ENCODE measurements around the gene FOCAD.
"Not testable (repeated sequence)": the region's sequence is repeated elsewhere in the genome, so short reads cannot be mapped to it uniquely, and the experiment has no call there.

The FOCAD gene

DNA sequence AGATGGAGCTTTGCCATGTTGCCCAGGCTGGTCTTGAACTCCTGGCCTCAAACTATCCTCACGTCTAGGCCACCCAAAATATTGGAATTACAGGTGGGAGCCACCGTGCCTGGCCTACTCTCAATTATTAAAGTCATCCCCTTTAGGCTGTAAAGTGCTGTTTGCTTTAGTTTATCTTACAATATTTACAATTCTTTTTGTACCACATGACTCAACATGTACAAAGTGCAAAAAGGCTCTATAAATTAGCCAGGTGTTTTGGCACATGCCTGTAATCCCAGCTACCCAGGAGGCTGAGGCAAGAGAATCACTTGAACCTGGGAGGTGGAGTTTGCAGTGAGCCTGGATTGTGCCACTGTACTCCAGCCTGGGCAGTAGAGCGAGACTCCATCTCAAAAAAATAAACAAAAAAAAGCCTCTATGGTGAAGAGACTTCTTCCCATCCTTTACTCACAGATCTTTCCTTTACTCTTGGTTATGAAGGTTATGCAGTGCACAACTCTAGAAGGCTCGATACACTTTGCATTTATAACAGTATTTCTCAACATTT lies 33.2 kb upstream of the FOCAD start:
- H3K9me3 ChIP-seq (ENCODE audit: control insufficient read depth, insufficient read depth, low read length): no peaks in the 10 kb centered on the region
- H3K79me2 ChIP-seq (ENCODE audit: control insufficient read depth, low read length): no peaks in the 10 kb centered on the region
- H3K4me1 ChIP-seq (ENCODE audit: control insufficient read depth, low read length): no peaks in the 10 kb centered on the region
- no peaks in the 10 kb centered on the region for H3K36me3 ChIP-seq (ENCODE audit: control insufficient read depth, low read length)
- H3K27ac ChIP-seq (ENCODE audit: low read depth, low read length): no peak overlapping the region
- H3K4me2 ChIP-seq (ENCODE audit: low read length): no peak overlapping the region
- H3K9me2 ChIP-seq (replicated peaks; ENCODE audit: control insufficient read depth, low read length): no peaks in the 10 kb centered on the region
- no peaks in the 10 kb centered on the region for H3F3A ChIP-seq (ENCODE audit: control insufficient read depth, insufficient read depth)
- peaks cover 9% of the 10 kb centered on the region for H3K27me3 ChIP-seq (ENCODE audit: control insufficient read depth, low read length)
- H3K4me3 ChIP-seq (ENCODE audit: low read length): no peak overlapping the region
- no peaks in the 10 kb centered on the region for H4K20me1 ChIP-seq (ENCODE audit: control insufficient read depth, insufficient read depth, low read depth, low read length)
- TF ChIP-seq EZH2phosphoT487 (IDR thresholded peaks at IDR 0.05; ENCODE audit: borderline replicate concordance, low read length): no peak
- TF ChIP-seq, protein P1, sequence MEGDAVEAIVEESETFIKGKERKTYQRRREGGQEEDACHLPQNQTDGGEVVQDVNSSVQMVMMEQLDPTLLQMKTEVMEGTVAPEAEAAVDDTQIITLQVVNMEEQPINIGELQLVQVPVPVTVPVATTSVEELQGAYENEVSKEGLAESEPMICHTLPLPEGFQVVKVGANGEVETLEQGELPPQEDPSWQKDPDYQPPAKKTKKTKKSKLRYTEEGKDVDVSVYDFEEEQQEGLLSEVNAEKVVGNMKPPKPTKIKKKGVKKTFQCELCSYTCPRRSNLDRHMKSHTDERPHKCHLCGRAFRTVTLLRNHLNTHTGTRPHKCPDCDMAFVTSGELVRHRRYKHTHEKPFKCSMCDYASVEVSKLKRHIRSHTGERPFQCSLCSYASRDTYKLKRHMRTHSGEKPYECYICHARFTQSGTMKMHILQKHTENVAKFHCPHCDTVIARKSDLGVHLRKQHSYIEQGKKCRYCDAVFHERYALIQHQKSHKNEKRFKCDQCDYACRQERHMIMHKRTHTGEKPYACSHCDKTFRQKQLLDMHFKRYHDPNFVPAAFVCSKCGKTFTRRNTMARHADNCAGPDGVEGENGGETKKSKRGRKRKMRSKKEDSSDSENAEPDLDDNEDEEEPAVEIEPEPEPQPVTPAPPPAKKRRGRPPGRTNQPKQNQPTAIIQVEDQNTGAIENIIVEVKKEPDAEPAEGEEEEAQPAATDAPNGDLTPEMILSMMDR (IDR thresholded peaks at IDR 0.05; ENCODE audit: low read depth, low read length, poor library complexity, severe bottlenecking): no peak

DNA sequence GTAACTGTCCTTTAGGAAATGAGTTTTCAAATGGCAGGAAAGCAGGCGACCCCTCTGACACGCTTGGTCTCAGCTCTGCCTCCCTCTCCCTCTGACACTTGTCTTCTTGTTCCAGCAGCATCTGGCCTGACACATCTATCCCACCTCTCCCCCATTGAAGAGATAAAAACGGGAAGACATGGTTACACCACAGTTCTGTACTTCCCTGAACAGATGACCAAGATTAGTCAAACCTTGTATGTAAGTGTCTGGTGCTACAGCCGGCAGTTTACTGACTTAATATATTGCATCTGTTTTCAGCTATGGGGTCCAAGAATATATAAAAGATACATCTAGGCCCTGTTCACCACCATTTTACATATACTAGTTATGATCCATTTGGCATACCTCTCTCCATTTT lies 32.1 kb upstream of the FOCAD start:
- TF ChIP-seq, protein P1 (IDR thresholded peaks at IDR 0.05; ENCODE audit: low read depth, low read length, poor library complexity, severe bottlenecking): no peak
- no peak for TF ChIP-seq EZH2phosphoT487 (IDR thresholded peaks at IDR 0.05; ENCODE audit: borderline replicate concordance, low read length)
- no peak overlapping the region for H3K27ac ChIP-seq (ENCODE audit: low read depth, low read length)
- H3K36me3 ChIP-seq (ENCODE audit: control insufficient read depth, low read length): no peaks in the 10 kb centered on the region

DNA sequence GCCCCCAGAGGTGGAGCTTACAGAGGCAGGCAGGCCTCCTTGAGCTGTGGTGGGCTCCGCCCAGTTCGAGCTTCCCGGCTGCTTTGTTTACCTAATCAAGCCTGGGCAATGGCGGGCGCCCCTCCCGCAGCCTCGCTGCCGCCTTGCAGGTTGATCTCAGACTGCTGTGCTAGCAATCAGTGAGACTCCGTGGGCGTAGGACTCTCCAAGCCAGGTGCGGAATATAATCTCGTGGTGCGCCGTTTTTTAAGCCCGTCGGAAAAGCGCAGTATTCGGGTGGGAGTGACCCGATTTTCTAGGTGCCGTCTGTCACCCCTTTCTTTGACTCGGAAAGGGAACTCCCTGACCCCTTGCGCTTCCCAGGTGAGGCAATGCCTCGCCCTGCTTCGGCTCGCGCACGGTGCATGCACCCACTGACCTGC lies 25.8 kb upstream of the FOCAD start:
- not testable (repeated sequence) for H3K36me3 ChIP-seq (ENCODE audit: control insufficient read depth, low read length); H3K79me2 ChIP-seq (ENCODE audit: control insufficient read depth, low read length); H3K4me2 ChIP-seq (ENCODE audit: low read length); H3K27ac ChIP-seq (ENCODE audit: low read depth, low read length); H3K4me1 ChIP-seq (ENCODE audit: control insufficient read depth, low read length); H3K9me2 ChIP-seq (replicated peaks; ENCODE audit: control insufficient read depth, low read length); H3K4me3 ChIP-seq (ENCODE audit: low read length); H4K20me1 ChIP-seq (ENCODE audit: control insufficient read depth, insufficient read depth, low read depth, low read length); H3F3A ChIP-seq (ENCODE audit: control insufficient read depth, insufficient read depth); H3K9me3 ChIP-seq (ENCODE audit: control insufficient read depth, insufficient read depth, low read length)
- peaks cover 22% of the 10 kb centered on the region for H3K27me3 ChIP-seq (ENCODE audit: control insufficient read depth, low read length)

More for the DNA sequence above, 32.1 kb upstream of the FOCAD start:
- Histone ChIP-seq H3K4me1 (ENCODE audit: control insufficient read depth, low read length) (no peaks in the 10 kb centered on the region), H3K4me3 (ENCODE audit: low read length) (no peak overlapping the region), H3K9me3 (ENCODE audit: control insufficient read depth, insufficient read depth, low read length) (no peaks in the 10 kb centered on the region), H3K79me2 (ENCODE audit: control insufficient read depth, low read length) (no peaks in the 10 kb centered on the region), H3K4me2 (ENCODE audit: low read length) (no peak overlapping the region), H4K20me1 (ENCODE audit: control insufficient read depth, insufficient read depth, low read depth, low read length) (no peaks in the 10 kb centered on the region), H3K9me2 (replicated peaks; ENCODE audit: control insufficient read depth, low read length) (no peaks in the 10 kb centered on the region), H3K27me3 (ENCODE audit: control insufficient read depth, low read length) (peaks cover 9% of the 10 kb centered on the region), H3F3A (ENCODE audit: control insufficient read depth, insufficient read depth) (no peaks in the 10 kb centered on the region)

DNA sequence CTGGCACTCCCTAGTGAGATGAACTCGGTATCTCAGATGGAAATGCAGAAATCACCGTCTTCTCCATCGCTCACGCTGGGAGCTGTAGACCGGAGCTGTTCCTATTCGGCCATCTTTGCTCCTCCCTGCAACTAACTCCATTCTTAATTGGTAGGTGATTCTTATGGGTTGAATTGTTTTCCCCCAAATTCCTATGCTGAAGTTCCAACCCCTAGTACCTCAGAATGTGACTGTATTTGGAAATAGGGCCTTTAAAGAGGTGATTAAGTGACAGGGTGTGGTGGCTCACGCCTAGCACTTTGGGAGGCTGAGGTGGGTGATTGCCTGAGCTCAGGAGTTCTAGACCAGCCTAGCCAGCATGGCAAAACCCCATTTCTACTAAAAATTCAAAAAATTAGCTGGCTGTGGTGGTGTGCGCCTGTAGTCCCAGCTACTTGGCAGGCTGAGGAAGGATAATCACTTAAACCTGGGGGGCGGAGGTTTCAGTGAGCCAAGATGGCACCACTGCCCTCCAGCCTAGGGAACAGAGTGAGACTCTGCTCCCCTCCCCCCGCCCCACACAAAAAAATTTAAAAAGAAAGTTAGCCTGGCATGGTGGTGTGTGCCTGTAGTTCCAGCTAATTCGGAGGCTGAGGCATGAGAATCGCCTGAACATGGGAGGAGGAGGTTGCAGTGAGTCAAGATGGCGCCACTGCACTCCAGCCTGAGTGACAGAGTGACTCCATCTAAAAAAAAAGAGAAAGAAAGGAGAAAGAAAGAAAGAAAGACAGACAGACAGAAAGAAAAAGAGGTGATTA lies 25.2 kb upstream of the FOCAD start:
- Histone ChIP-seq H3K4me1 (ENCODE audit: control insufficient read depth, low read length) (no peaks in the 10 kb centered on the region), H3K79me2 (ENCODE audit: control insufficient read depth, low read length) (no peaks in the 10 kb centered on the region), H4K20me1 (ENCODE audit: control insufficient read depth, insufficient read depth, low read depth, low read length) (no peaks in the 10 kb centered on the region), H3F3A (ENCODE audit: control insufficient read depth, insufficient read depth) (no peaks in the 10 kb centered on the region), H3K27me3 (ENCODE audit: control insufficient read depth, low read length) (peaks cover 25% of the 10 kb centered on the region), H3K9me3 (ENCODE audit: control insufficient read depth, insufficient read depth, low read length) (no peaks in the 10 kb centered on the region), H3K36me3 (ENCODE audit: control insufficient read depth, low read length) (no peaks in the 10 kb centered on the region), H3K4me2 (ENCODE audit: low read length) (no peak overlapping the region), H3K27ac (ENCODE audit: low read depth, low read length) (no peak overlapping the region), H3K9me2 (replicated peaks; ENCODE audit: control insufficient read depth, low read length) (no peaks in the 10 kb centered on the region), H3K4me3 (ENCODE audit: low read length) (no peak overlapping the region)
- TF ChIP-seq EZH2phosphoT487 (IDR thresholded peaks at IDR 0.05; ENCODE audit: borderline replicate concordance, low read length): no peak
- TF ChIP-seq, protein P1 (IDR thresholded peaks at IDR 0.05; ENCODE audit: low read depth, low read length, poor library complexity, severe bottlenecking): no peak

Data from DOHH2 (cell line).